ENCODE measurements around the gene MKNK1. TPM values are rescaled to one million over a fixed set of nuclear protein-coding genes. Genes with fewer than 3 reads are reported as not detected.

Gene MKNK1
- total RNA-seq, 1 donor from 2014 or later, result 58.4 TPM

DNA sequence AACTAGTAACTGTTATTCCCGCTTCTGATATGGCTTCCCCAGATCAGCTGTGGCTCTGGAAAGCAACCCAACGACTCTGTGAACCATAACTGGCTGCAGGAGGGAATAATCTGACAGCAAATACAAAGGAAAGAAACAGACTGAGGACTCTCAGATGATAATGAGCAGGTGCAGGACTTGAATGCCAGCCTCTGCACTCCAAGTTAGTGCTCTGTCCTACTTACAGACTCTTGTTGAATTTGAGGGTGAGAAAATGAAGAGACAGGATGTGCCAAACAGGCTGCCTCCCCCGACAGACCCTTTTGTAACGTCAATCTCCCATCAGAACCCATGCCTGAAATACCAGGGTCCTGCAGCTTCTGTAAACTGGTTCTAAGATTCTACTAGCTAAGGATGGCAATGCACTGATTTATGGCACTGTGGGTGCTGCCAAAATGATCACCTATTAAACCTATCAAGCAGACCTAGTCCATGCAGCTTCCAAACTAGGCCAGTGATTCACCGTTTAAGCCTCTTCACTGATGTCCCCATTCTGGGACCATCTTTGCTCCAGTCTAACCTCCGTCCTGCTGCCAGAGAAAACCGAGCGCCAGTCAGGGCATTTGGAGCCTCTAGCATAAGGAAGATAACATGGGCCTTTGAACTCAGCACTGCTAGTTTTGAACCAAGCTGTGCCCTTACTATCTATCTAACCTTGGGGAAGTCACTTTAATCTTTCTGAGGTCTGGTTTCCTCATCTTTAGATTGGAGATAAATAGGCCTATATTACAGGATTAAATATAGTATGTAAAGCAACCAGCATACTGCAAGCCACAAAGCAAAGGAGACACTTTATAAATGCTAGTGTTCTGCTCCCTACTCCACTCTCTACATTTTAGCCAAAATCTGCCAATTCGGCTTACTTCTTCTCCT is 4.8 kb downstream of the MKNK1 start:
- no peak for DNase-seq
- Mint-ChIP-seq H3K27ac (ENCODE audit: unreplicated experiment) (no peak overlapping the region), H3K4me3 (ENCODE audit: unreplicated experiment) (no peak overlapping the region), H3K9me3 (ENCODE audit: unreplicated experiment) (peaks cover 2% of the 10 kb centered on the region), H3K36me3 (ENCODE audit: unreplicated experiment) (no peaks in the 10 kb centered on the region), H3K4me1 (ENCODE audit: low read depth, unreplicated experiment) (no peaks in the 10 kb centered on the region), H3K27me3 (ENCODE audit: unreplicated experiment) (peaks cover 9% of the 10 kb centered on the region)
- TF ChIP-seq, protein P1, sequence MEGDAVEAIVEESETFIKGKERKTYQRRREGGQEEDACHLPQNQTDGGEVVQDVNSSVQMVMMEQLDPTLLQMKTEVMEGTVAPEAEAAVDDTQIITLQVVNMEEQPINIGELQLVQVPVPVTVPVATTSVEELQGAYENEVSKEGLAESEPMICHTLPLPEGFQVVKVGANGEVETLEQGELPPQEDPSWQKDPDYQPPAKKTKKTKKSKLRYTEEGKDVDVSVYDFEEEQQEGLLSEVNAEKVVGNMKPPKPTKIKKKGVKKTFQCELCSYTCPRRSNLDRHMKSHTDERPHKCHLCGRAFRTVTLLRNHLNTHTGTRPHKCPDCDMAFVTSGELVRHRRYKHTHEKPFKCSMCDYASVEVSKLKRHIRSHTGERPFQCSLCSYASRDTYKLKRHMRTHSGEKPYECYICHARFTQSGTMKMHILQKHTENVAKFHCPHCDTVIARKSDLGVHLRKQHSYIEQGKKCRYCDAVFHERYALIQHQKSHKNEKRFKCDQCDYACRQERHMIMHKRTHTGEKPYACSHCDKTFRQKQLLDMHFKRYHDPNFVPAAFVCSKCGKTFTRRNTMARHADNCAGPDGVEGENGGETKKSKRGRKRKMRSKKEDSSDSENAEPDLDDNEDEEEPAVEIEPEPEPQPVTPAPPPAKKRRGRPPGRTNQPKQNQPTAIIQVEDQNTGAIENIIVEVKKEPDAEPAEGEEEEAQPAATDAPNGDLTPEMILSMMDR (IDR thresholded peaks at IDR 0.05; ENCODE audit: partially characterized antibody, unreplicated experiment), result no peak

DNA sequence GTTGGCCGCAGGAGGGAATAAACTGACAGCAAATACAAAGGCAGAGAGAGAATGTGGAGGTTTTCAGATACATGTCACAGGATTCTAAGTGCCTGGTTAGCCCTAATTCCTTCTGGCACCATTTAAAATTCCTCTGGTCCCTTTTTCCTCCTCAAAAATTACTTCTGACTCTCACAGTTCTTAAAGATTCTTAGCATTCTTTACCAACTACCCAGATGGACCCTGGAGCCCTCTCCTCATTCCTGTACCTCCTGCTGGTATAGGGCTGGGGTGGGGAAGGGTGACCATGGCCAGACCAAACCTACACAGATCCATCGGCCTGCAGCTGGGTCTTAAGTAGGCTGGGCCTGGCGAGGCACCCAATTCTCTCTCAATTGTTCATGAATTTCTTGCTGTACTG is 7.2 kb downstream of the MKNK1 start:
- no peak for DNase-seq
- peaks cover 3% of the 10 kb centered on the region for H3K27me3 Mint-ChIP-seq (ENCODE audit: unreplicated experiment)
- no peak overlapping the region for H3K27ac Mint-ChIP-seq (ENCODE audit: unreplicated experiment)
- no peaks in the 10 kb centered on the region for H3K9me3 Mint-ChIP-seq (ENCODE audit: unreplicated experiment)
- no peaks in the 10 kb centered on the region for H3K4me1 Mint-ChIP-seq (ENCODE audit: low read depth, unreplicated experiment)
- TF ChIP-seq, protein P1 (IDR thresholded peaks at IDR 0.05; ENCODE audit: partially characterized antibody, unreplicated experiment), result no peak
- no peaks in the 10 kb centered on the region for H3K36me3 Mint-ChIP-seq (ENCODE audit: unreplicated experiment)
- H3K4me3 Mint-ChIP-seq (ENCODE audit: unreplicated experiment), result no peak overlapping the region

DNA sequence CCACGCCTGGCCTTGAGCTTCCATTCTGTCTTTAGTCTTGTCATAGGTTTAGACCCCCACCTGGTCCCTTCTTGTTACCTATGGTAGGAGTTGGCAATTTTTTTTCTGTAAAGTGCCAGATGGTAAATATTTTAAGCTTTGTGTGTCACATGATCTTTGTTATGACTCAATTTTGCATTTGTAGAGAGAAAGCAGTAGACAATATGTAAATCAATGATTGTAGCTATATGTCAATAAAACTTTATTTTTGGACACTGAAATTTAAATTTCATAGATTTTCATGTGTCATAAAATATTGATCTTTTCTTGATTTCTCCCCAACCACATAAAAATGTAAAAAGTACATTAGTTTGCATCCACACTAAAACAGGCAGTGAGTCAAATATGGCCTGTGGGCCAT is 8.0 kb downstream of the MKNK1 start:
- H3K27ac Mint-ChIP-seq (ENCODE audit: unreplicated experiment), result no peak overlapping the region
- peaks cover 2% of the 10 kb centered on the region for H3K9me3 Mint-ChIP-seq (ENCODE audit: unreplicated experiment)
- H3K4me1 Mint-ChIP-seq (ENCODE audit: low read depth, unreplicated experiment), result no peaks in the 10 kb centered on the region
- H3K27me3 Mint-ChIP-seq (ENCODE audit: unreplicated experiment), result peaks cover 2% of the 10 kb centered on the region
- H3K4me3 Mint-ChIP-seq (ENCODE audit: unreplicated experiment), result no peak overlapping the region
- H3K36me3 Mint-ChIP-seq (ENCODE audit: unreplicated experiment), result peaks cover 8% of the 10 kb centered on the region
- TF ChIP-seq, protein P1 (IDR thresholded peaks at IDR 0.05; ENCODE audit: partially characterized antibody, unreplicated experiment), result no peak
- DNase-seq, result no peak

DNA sequence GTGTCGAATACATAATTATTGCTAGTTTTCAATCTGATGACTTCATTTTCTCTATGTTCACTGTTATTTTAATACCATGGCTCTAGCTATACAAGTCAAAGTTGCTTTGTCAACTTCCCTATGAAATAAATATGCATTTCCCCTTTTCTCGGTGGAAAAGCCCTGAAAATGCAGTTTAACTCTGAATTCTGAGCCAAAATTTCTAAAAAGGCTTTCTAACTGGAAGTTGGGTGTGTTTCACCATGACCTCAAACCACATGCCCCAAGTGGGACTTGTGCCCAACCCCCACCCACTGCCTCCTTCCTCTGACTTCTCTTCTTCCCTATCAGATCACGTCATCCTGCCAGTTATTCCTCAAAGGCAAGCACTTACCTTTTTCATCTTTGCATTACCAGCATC is 8.9 kb downstream of the MKNK1 start:
- no peak for DNase-seq
- TF ChIP-seq, protein P1 (IDR thresholded peaks at IDR 0.05; ENCODE audit: partially characterized antibody, unreplicated experiment), result no peak
- no peak overlapping the region for H3K4me3 Mint-ChIP-seq (ENCODE audit: unreplicated experiment)
- H3K9me3 Mint-ChIP-seq (ENCODE audit: unreplicated experiment), result peaks cover 2% of the 10 kb centered on the region
- H3K27ac Mint-ChIP-seq (ENCODE audit: unreplicated experiment), result no peak overlapping the region
- H3K36me3 Mint-ChIP-seq (ENCODE audit: unreplicated experiment), result peaks cover 13% of the 10 kb centered on the region
- H3K27me3 Mint-ChIP-seq (ENCODE audit: unreplicated experiment), result peaks cover 2% of the 10 kb centered on the region
- no peaks in the 10 kb centered on the region for H3K4me1 Mint-ChIP-seq (ENCODE audit: low read depth, unreplicated experiment)

DNA sequence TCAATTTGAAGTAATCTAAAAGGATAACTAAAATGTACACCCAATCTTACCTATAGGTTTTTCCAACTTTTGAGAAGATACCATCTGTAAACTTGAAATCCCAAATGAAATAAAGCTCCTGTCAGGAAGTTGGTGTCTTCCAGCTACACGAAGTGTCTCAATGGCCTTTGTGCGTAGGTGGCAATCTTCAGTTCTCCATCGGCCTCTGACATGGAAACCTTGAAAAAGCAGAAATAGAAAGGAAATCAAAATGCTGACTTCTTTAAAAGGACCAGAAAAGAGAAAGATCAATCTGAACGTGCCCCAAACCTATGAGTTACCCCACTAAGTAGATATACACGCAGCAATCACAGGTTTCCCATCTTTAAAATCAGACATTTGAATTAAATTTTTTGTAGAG is 10.0 kb downstream of the MKNK1 start:
- H3K36me3 Mint-ChIP-seq (ENCODE audit: unreplicated experiment), result peaks cover 24% of the 10 kb centered on the region
- TF ChIP-seq, protein P1 (IDR thresholded peaks at IDR 0.05; ENCODE audit: partially characterized antibody, unreplicated experiment), result no peak
- peaks cover 2% of the 10 kb centered on the region for H3K27me3 Mint-ChIP-seq (ENCODE audit: unreplicated experiment)
- no peak overlapping the region for H3K4me3 Mint-ChIP-seq (ENCODE audit: unreplicated experiment)
- H3K27ac Mint-ChIP-seq (ENCODE audit: unreplicated experiment), result no peak overlapping the region
- no peak for DNase-seq
- peaks cover 5% of the 10 kb centered on the region for H3K9me3 Mint-ChIP-seq (ENCODE audit: unreplicated experiment)
- H3K4me1 Mint-ChIP-seq (ENCODE audit: low read depth, unreplicated experiment), result no peaks in the 10 kb centered on the region
